Hepatocyte (in vitro differentiated cells): ENCODE data around the gene GRIK4. TPM values are rescaled to one million over a fixed set of nuclear protein-coding genes. Genes with fewer than 3 reads are reported as not detected.

Experiments
- DNase-seq: peaks from one replicate; pipeline ENCODE4 v3.0.0-alpha.2; 2016; ENCODE audit warnings: low spot score
- H2AFZ ChIP-seq: fragments of 200-600 bp; sonication (generic); 2 replicates; pipeline ENCODE4 v1.6.0; 2016; ENCODE audit warnings: antibody characterized with exemption, mild to moderate bottlenecking
- H3K27ac ChIP-seq: fragments of 200-600 bp; sonication (generic); 2 replicates; pipeline ENCODE4 v1.5.1; 2016; ENCODE audit warnings: mild to moderate bottlenecking
- H3K27me3 ChIP-seq: fragments of 200-600 bp; sonication (generic); 2 replicates; pipeline ENCODE4 v1.6.1; 2016
- H3K36me3 ChIP-seq: fragments of 200-600 bp; sonication (generic); replicated peaks from 2 replicates; pipeline ENCODE4 v1.5.1; 2016; ENCODE audit warnings: low read depth; ENCODE audit not compliant: insufficient read depth
- H3K4me1 ChIP-seq: fragments of 200-600 bp; sonication (generic); 2 replicates; pipeline ENCODE4 v1.5.1; 2016; ENCODE audit warnings: mild to moderate bottlenecking, moderate library complexity; ENCODE audit not compliant: insufficient read depth
- H3K4me2 ChIP-seq: fragments of 200-600 bp; sonication (generic); 2 replicates; pipeline ENCODE4 v1.6.0; 2016
- H3K4me3 ChIP-seq: fragments of 200-600 bp; sonication (generic); 2 replicates; pipeline ENCODE4 v1.5.1; 2016; ENCODE audit warnings: mild to moderate bottlenecking
- H3K79me2 ChIP-seq: fragments of 200-600 bp; sonication (generic); 2 replicates; pipeline ENCODE4 v1.6.0; 2017; ENCODE audit warnings: mild to moderate bottlenecking
- H3K9me2 ChIP-seq: fragments of 200-600 bp; sonication (generic); replicated peaks from 2 replicates; pipeline ENCODE4 v1.6.0; 2017; ENCODE audit warnings: mild to moderate bottlenecking; ENCODE audit not compliant: insufficient read depth
- H3K9me3 ChIP-seq: fragments of 200-600 bp; sonication (generic); 2 replicates; pipeline ENCODE4 v1.5.1; 2016; ENCODE audit warnings: low read depth, mild to moderate bottlenecking
- H4K20me1 ChIP-seq: fragments of 200-600 bp; sonication (generic); 2 replicates; pipeline ENCODE4 v1.6.0; 2016; ENCODE audit warnings: mild to moderate bottlenecking; ENCODE audit not compliant: insufficient read depth, poor library complexity, severe bottlenecking
- EZH2 ChIP-seq: fragments of 200-600 bp; sonication (generic); IDR thresholded peaks from 2 replicates; pipeline ENCODE4 v1.6.1; 2016; ENCODE audit warnings: antibody characterized with exemption, mild to moderate bottlenecking, borderline replicate concordance
- EZH2phosphoT487 ChIP-seq: fragments of 200-600 bp; sonication (generic); IDR thresholded peaks from one replicate; pipeline ENCODE4 v1.6.1; 2018; ENCODE audit warnings: antibody characterized with exemption, mild to moderate bottlenecking, low read depth, moderate library complexity; ENCODE audit not compliant: unreplicated experiment, severe bottlenecking
- WGBS: methylation state at CpG from one replicate; pipeline ENCODE4 v1.1.6; 2016; ENCODE audit warnings: low lambda C conversion rate; ENCODE audit errors: missing lambda C conversion rate; 5-methylcytosine and 5-hydroxymethylcytosine counted together
- polyA plus RNA-seq: library from polyadenylated mRNA; unstranded; fragments of >200 nt; fragmentation: Nextera tagmentation; extraction: Ambion mirVana; gene quantifications from 2 replicates; pipeline ENCODE4 v1.2.1, GENCODE V29; 2016
- total RNA-seq: library from RNA; depleted of rRNA; stranded (reverse); fragments of >200 nt; gene quantifications from 2 replicates; pipeline ENCODE4 v1.2.3, GENCODE V29; 2014
- TF ChIP-seq, protein P1 (sequence below): fragments of 200-600 bp; sonication (generic); IDR thresholded peaks from 2 replicates; pipeline ENCODE4 v1.5.1; 2016; ENCODE audit warnings: antibody characterized with exemption, mild to moderate bottlenecking; ENCODE audit not compliant: poor library complexity

The GRIK4 gene
- total and polyA plus RNA-seq, 2 experiments from 2014 or later, result 1.5 to 2.3 TPM

DNA sequence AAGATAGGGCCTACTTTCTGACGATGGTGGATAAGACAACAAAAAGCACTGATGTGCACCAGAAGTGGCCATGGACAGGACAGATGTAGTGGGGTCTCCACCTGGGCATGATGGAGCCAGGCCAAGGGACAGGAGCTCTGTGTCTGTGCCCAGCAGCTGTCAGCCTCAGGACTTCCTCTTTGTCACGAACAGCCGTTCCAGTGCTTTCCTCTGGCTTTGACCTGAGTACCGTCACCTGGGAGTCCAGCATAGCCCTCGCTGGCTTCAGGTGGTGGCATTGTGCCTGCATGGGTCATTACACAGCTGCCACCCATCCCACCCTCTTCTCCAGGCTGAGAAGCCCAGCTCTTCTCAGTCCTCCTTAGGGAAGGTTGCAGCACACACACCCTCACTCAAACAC is 137.8 kb downstream of the GRIK4 start:
- H4K20me1 ChIP-seq, result no peaks in the 10 kb centered on the region
- DNase-seq, result no peak
- H3K36me3 ChIP-seq, result no peaks in the 10 kb centered on the region
- no peak overlapping the region for H3K4me3 ChIP-seq
- no peaks in the 10 kb centered on the region for H3K9me3 ChIP-seq
- peaks cover 24% of the 10 kb centered on the region for H3K27me3 ChIP-seq
- H3K9me2 ChIP-seq, result no peaks in the 10 kb centered on the region
- 86% methylated on average over 5 of the region's 5 CpGs for WGBS
- no peaks in the 10 kb centered on the region for H3K4me1 ChIP-seq
- no peak overlapping the region for H3K27ac ChIP-seq
- no peaks in the 10 kb centered on the region for H3K79me2 ChIP-seq
- H2AFZ ChIP-seq, result no peak overlapping the region
- H3K4me2 ChIP-seq, result no peak overlapping the region
- TF ChIP-seq EZH2phosphoT487 (no peak), EZH2 (no peak)
- TF ChIP-seq, protein P1, sequence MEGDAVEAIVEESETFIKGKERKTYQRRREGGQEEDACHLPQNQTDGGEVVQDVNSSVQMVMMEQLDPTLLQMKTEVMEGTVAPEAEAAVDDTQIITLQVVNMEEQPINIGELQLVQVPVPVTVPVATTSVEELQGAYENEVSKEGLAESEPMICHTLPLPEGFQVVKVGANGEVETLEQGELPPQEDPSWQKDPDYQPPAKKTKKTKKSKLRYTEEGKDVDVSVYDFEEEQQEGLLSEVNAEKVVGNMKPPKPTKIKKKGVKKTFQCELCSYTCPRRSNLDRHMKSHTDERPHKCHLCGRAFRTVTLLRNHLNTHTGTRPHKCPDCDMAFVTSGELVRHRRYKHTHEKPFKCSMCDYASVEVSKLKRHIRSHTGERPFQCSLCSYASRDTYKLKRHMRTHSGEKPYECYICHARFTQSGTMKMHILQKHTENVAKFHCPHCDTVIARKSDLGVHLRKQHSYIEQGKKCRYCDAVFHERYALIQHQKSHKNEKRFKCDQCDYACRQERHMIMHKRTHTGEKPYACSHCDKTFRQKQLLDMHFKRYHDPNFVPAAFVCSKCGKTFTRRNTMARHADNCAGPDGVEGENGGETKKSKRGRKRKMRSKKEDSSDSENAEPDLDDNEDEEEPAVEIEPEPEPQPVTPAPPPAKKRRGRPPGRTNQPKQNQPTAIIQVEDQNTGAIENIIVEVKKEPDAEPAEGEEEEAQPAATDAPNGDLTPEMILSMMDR, result no peak

DNA sequence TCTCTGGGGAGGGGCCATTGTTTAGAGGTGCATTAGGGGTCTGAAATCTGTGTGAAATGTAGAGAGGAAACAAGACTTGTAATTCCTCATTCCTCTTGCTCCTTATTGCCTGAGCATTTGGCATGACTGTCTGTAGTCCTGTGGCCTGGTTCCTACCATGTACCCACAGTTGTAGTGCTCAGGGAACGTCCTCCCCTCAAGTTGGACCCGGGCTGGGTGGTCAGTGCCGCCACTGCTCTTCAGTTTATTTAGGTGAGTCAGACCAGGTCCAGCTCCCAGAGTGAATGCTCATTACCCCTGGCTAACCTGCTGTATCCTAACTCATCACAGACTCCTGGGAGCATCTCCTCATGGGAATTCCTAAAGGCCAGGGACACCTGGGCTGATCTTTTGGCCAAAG is 139.8 kb downstream of the GRIK4 start:
- peaks cover 6% of the 10 kb centered on the region for H3K27me3 ChIP-seq
- no peak overlapping the region for H2AFZ ChIP-seq
- no peaks in the 10 kb centered on the region for H3K9me3 ChIP-seq
- H3K79me2 ChIP-seq, result no peaks in the 10 kb centered on the region
- no peaks in the 10 kb centered on the region for H4K20me1 ChIP-seq
- H3K4me3 ChIP-seq, result no peak overlapping the region
- TF ChIP-seq EZH2 (no peak), EZH2phosphoT487 (no peak)
- TF ChIP-seq, protein P1, result no peak
- H3K4me2 ChIP-seq, result no peak overlapping the region
- H3K4me1 ChIP-seq, result no peaks in the 10 kb centered on the region
- H3K36me3 ChIP-seq, result no peaks in the 10 kb centered on the region
- no peaks in the 10 kb centered on the region for H3K9me2 ChIP-seq
- no peak for DNase-seq
- 82% methylated on average over 3 of the region's 3 CpGs for WGBS
- H3K27ac ChIP-seq, result no peak overlapping the region

DNA sequence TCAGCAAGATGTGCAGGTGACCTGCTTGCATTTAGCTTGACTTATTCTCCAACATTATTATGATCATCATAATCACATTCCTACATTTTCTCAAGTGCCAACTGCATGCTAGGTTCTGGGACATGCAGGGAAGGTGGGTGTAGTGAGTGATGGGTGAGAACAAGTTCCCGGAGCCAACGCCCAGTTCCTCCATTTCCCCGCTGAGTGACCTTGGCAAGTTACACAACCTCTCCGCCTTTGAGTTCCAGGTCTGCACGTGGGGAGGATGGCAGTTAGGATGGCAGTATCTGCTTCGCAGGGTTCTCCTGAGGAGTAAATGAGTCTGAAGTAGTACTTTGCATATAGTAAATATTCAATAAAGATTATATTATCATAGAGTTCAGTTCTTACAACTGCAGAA is 140.3 kb downstream of the GRIK4 start:
- no peak overlapping the region for H2AFZ ChIP-seq
- no peaks in the 10 kb centered on the region for H3K79me2 ChIP-seq
- no peaks in the 10 kb centered on the region for H3K9me2 ChIP-seq
- no peak overlapping the region for H3K4me3 ChIP-seq
- H3K4me2 ChIP-seq, result no peak overlapping the region
- TF ChIP-seq, protein P1, result no peak
- TF ChIP-seq EZH2 (no peak), EZH2phosphoT487 (no peak)
- WGBS, result 86% methylated on average over 6 of the region's 6 CpGs
- no peak overlapping the region for H3K27ac ChIP-seq
- H3K9me3 ChIP-seq, result no peaks in the 10 kb centered on the region
- H4K20me1 ChIP-seq, result no peaks in the 10 kb centered on the region
- no peaks in the 10 kb centered on the region for H3K36me3 ChIP-seq
- no peak for DNase-seq
- peaks cover 2% of the 10 kb centered on the region for H3K27me3 ChIP-seq
- H3K4me1 ChIP-seq, result no peaks in the 10 kb centered on the region

DNA sequence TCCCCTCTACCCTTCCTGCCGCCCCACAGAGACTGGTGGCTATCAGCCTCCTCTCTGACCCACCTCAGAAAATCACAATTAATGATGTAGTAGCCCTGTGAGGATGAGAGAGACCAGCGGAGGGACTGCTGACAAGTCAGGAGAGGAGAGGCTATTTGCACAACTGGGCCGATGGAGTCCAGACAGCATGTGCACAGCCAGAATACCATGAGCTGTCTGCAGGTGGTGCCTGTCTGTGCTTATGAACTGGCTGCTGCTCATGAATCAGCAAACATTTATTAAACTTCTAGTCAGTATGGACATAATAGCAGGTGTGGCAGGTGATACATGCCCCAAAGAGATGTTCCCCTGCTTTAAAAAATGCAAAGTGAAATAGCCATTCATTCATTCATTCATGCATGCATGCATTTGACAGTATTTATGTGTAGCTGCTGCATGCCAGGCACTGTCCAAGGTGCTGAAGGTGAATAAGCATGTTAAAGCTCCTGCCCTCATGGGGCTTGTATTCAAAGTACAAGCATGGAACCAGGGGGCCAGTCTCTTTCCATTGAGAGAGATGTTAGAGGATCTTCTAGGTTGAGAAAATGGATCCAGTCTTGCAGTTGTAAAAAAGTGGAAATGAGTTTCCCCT is 141.3 kb downstream of the GRIK4 start:
- 90% methylated on average over 3 of the region's 3 CpGs for WGBS
- TF ChIP-seq, protein P1, result no peak
- TF ChIP-seq EZH2phosphoT487, result no peak
- no peak for TF ChIP-seq EZH2
- no peaks in the 10 kb centered on the region for H3K36me3 ChIP-seq

More for the DNA sequence above, 141.3 kb downstream of the GRIK4 start:
- H4K20me1 ChIP-seq, result no peaks in the 10 kb centered on the region
- H3K9me3 ChIP-seq, result no peaks in the 10 kb centered on the region
- no peak overlapping the region for H3K27ac ChIP-seq
- H3K4me1 ChIP-seq, result no peaks in the 10 kb centered on the region
- no peak for DNase-seq
- H3K4me3 ChIP-seq, result no peak overlapping the region
- H3K4me2 ChIP-seq, result no peak overlapping the region
- H3K9me2 ChIP-seq, result no peaks in the 10 kb centered on the region
- no peak overlapping the region for H2AFZ ChIP-seq
- H3K79me2 ChIP-seq, result no peaks in the 10 kb centered on the region
- H3K27me3 ChIP-seq, result no peaks in the 10 kb centered on the region
